GM12891 (cell line): ENCODE data around the gene PREX1.

Source experiments
- PAX5 ChIP-seq: IDR thresholded peaks from 2 replicates; pipeline ENCODE4 v1.6.1; 2011; ENCODE audit warnings: low read length, moderate library complexity, mild to moderate bottlenecking; ENCODE audit not compliant: insufficient read depth, severe bottlenecking
- POLR2A ChIP-seq: IDR thresholded peaks from 2 replicates; pipeline ENCODE4 v1.6.1; 2011; ENCODE audit warnings: low read depth, low read length, control low read depth
- POLR2AphosphoS5 ChIP-seq: IDR thresholded peaks from 2 replicates; pipeline ENCODE4 v1.6.1; 2011; ENCODE audit warnings: low read depth, low read length, control low read depth
- SPI1 ChIP-seq: IDR thresholded peaks from 2 replicates; pipeline ENCODE4 v1.6.1; 2011; ENCODE audit warnings: low read depth, low read length, control low read depth
- TAF1 ChIP-seq: IDR thresholded peaks from 2 replicates; pipeline ENCODE4 v1.6.1; 2011; ENCODE audit warnings: low read depth, low read length, control low read depth

DNA sequence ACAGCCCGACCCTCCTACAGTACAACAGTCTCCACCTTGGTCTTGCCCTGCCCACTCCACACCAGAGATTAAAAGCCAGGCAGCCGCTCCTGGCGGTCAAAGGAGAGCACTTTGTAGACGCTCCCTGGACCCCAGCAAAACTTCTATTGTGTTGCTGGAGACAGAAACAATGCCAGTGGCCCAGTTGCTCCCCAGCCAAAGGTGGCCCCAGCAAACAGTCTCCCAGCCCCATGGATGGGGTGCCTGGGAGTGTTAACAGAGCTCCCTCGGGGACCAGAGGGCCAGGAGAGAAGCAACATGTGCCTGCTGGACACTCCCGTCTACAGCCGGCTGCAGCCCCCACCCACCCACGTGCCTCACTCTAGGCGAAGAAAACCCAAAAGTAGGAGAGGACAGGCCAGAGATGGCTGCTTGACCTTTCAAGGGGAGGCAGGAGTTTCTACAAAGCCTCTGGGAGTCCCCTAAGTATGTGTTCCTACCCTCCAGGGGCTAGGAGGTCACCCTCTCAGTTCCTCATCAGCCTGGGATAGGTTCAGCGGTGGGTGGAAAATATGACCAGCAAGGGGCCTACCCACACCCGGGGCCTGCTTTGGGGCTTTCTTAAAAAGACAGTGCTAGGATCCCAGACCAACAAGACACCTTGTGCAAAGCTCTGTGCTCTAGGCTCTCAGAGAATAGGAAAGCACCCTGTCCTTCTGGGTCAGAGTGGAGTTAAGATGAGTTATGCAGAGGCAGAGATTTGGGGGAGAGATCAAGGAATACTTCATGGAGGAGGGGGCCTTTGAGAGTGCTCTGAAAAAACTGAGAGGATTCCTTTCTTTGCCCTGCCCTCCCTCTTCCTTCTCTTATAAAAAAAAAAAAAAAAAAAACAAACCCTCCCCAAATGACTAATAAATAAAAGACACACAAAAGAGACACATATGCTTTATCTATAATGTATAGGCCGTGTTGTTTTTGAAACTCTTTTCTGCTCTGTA, 19.0 kb upstream of the PREX1 start:
- TF ChIP-seq POLR2AphosphoS5 (peak; percentile 66; the same call in 1 of the 2 replicates), POLR2A (peak; percentile 45; the same call in 1 of the 2 replicates), SPI1 (peak; percentile 98), PAX5 (no peak), TAF1 (peak; percentile 11; the same call in 1 of the 2 replicates)
